Right cardiac atrium (tissue), 5 donors: ENCODE results near the gene GP1BA. TPM values are rescaled to one million over a fixed set of nuclear protein-coding genes. Genes with fewer than 3 reads are reported as not detected.

Experiments used
- ATAC-seq, 2 donors: fragments of 200-7000 bp; cut with Tn5 transposase; one replicate each; pipeline versions ENCODE4 v1.8.0 to v1.9.1; 2020; ENCODE audit warnings: moderate library complexity in 2 of 2, mild to moderate bottlenecking in 1 of 2
- DNase-seq, 3 donors: peaks; one replicate each; pipeline ENCODE4 v3.0.0-alpha.2; 2020
- H3K27ac ChIP-seq: one replicate; pipeline ENCODE4 v1.5.1; 2013; ENCODE audit warnings: mild to moderate bottlenecking, low read length, control low read depth, moderate library complexity
- H3K27me3 ChIP-seq: one replicate; pipeline ENCODE4 v1.6.1; 2013; ENCODE audit not compliant: control insufficient read depth, insufficient read depth
- H3K4me1 ChIP-seq: one replicate; pipeline ENCODE4 v1.6.1; 2013; ENCODE audit warnings: low read length; ENCODE audit not compliant: control insufficient read depth, insufficient read depth
- H3K4me3 ChIP-seq: one replicate; pipeline ENCODE4 v1.5.1; 2013; ENCODE audit warnings: low read length, control low read depth
- H3K9me3 ChIP-seq: one replicate; pipeline ENCODE4 v1.6.1; 2013; ENCODE audit warnings: low read length; ENCODE audit not compliant: control insufficient read depth
- WGBS: extraction: QIAGEN DNeasy Blood & Tissue Kit; methylation state at CpG from one replicate; pipeline ENCODE4 v1.1.7; 2013; 5-methylcytosine and 5-hydroxymethylcytosine counted together
- intact Hi-C, 4 donors: fragments of 100-400 bp; cut with DNase I; formaldehyde crosslinking; loops; one replicate each; pipeline versions ENCODE4 v1.11.0 to v1.14.0; 2022 to 2023
- microRNA-seq, 2 donors: library from miRNA; unstranded; fragments of <30 nt; microRNA quantifications; one replicate each; pipeline ENCODE4 v1.2.0, GENCODE V29; 2020 to 2021
- polyA plus RNA-seq: library from polyadenylated mRNA; stranded (reverse); fragments of 200-250 nt; gene quantifications from one replicate; pipeline ENCODE4 v1.2.3, GENCODE V29; 2013
- total RNA-seq, 4 donors: library from RNA; stranded (reverse); fragmentation: NEBNext Ultra II Directional; extraction: Animal tissue kit (Norgen Biotek cat#: 25700); gene quantifications; one replicate each; pipeline ENCODE4 v1.2.1, GENCODE V29; 2021
- donor health status: healthy with polysubstance abuse.
- donor health status: DM: no; HTN: yes; CAD: no.
- donor health status: DM: no; HTN: no; CAD: no.
- donor health status: DM: no; HTN: yes; CAD: no; lungs with severe emphysema.
- donor health status: DM: yes; HTN: yes; CAD: no.

GP1BA gene
- total and polyA plus RNA-seq, 5 donors: 0.16 to 0.23 TPM; not detected in 3

DNA sequence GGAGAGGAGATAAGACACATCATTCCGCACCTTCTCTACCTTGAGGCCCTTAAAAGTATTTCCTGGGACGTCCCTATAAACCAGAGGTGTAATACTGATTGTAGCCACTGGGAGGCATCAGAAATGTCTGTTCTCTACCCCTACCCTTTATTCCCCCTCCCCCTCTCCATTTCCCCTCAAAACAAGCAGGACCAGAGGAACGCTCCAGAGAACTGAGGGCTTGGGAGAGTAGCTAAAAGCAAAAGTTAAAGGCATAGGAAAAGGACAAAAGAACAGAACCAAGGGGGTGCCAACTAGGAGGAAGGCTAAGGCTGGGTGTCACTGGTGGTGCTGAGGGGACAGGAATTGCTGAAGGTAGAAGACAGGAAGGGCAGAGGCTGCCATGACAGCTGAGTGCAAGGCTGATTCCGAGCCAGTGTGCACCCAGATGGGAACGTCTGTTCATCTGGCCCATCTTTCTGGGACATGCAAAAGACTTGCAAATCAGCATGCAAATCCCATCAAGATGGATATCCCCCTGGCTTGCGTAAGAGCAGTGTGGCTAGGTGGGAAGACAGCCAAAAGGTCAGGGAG is 48.7 kb downstream of the GP1BA start:
- intact Hi-C loops: loop anchor here in 3 of 4 donors (10.0 kb wide), 2 partner anchors 46 to 84 kb away; partner anchors contain the start of gene GP1BA (in 1 of the 3)
- H3K27ac ChIP-seq: no peak overlapping the region
- 40% methylated on average over 6 of the region's 6 CpGs for WGBS
- ATAC-seq (peak; percentile 27 to 34), DNase-seq (peak in 1 of 3 donors; percentile 26)
- no peaks in the 10 kb centered on the region for H3K27me3 ChIP-seq
- no peak overlapping the region for H3K4me3 ChIP-seq
- H3K4me1 ChIP-seq: no peaks in the 10 kb centered on the region
- H3K9me3 ChIP-seq: no peaks in the 10 kb centered on the region

DNA sequence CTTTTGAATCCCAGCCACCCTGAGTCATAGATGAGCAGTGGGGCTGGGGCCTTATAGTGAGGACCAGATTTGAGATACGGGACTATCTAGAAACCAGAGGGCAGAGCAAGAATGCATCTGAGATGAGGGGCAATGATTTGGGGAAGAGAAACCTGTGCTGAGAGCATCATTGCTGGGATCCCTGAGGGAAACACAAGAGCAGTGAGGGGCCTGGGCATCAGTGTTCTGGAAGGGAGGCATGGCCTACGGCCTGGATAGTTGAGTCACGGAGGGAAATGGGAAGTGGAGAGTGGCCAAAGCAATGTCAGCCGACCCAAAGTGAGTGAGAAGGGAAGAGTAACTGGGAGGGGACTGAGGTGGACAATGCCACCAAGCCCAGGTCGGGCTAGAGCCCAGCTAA is 50.2 kb downstream of the GP1BA start:
- 65% methylated on average over 5 of the region's 5 CpGs for WGBS
- no peak overlapping the region for H3K27ac ChIP-seq
- H3K4me3 ChIP-seq: no peak overlapping the region
- H3K4me1 ChIP-seq: no peaks in the 10 kb centered on the region
- H3K9me3 ChIP-seq: no peaks in the 10 kb centered on the region
- H3K27me3 ChIP-seq: no peaks in the 10 kb centered on the region
- intact Hi-C loops: loop anchor here in 3 of 4 donors (10.0 kb wide), 2 partner anchors 48 to 82 kb away; partner anchors contain the start of gene GP1BA (in 1 of the 3)
- no peak for DNase-seq
- ATAC-seq: no peak

Small RNAs within 50 kb of the gene (microRNA-seq; reads per million reads assigned to microRNA genes)
- 0 reads per million in 2 donors for gene MIR6864
- gene MIR6865: 0 reads per million in 2 donors

Other genes with a start within 250 kb of the GP1BA start
- 10 to 100 TPM; 29.7 to 40.9 (median 36.7) TPM for gene PELP1, start 228.1 kb upstream of the GP1BA start, total RNA-seq
- 21.1 TPM for gene PELP1, start 228.1 kb upstream of the GP1BA start, polyA plus RNA-seq
- 10 to 100 TPM; 21.6 to 35.1 (median 25.5) TPM for gene ARRB2, start 221.6 kb upstream of the GP1BA start, total RNA-seq
- 17.0 TPM for gene ARRB2, start 221.6 kb upstream of the GP1BA start, polyA plus RNA-seq
- gene MED11, start 200.8 kb upstream of the GP1BA start, total RNA-seq: 10 to 100 TPM; 17.8 to 21.6 (median 21.0) TPM
- gene MED11, start 200.8 kb upstream of the GP1BA start, polyA plus RNA-seq: 47.6 TPM
- under 1 TPM; 0.20 to 0.53 (median 0.33) TPM for gene ZMYND15, start 192.4 kb upstream of the GP1BA start, total RNA-seq
- 0.23 TPM for gene ZMYND15, start 192.4 kb upstream of the GP1BA start, polyA plus RNA-seq
- 1 to 10 TPM; 5.0 to 6.3 (median 5.5) TPM for gene CXCL16, start 192.3 kb upstream of the GP1BA start, total RNA-seq
- 2.5 TPM for gene CXCL16, start 192.3 kb upstream of the GP1BA start, polyA plus RNA-seq
- not detected for gene TM4SF5, start 160.4 kb upstream of the GP1BA start, total RNA-seq
- gene TM4SF5, start 160.4 kb upstream of the GP1BA start, polyA plus RNA-seq: not detected
- 1 to 10 TPM in 3 of 4 donors, under 1 TPM in 1; 0.45 to 1.6 (median 1.4) TPM for gene VMO1, start 145.9 kb upstream of the GP1BA start, total RNA-seq
- gene VMO1, start 145.9 kb upstream of the GP1BA start, polyA plus RNA-seq: 0.70 TPM
- not detected for gene GLTPD2, start 143.3 kb upstream of the GP1BA start, total RNA-seq
- gene GLTPD2, start 143.3 kb upstream of the GP1BA start, polyA plus RNA-seq: not detected
- gene PSMB6, start 136.1 kb upstream of the GP1BA start, total RNA-seq: 100 to 1,000 TPM; 149 to 163 (median 151) TPM
- gene PSMB6, start 136.1 kb upstream of the GP1BA start, polyA plus RNA-seq: 234 TPM
- gene PLD2, start 125.1 kb upstream of the GP1BA start, total RNA-seq: 10 to 100 TPM; 12.0 to 15.3 (median 13.4) TPM
- gene PLD2, start 125.1 kb upstream of the GP1BA start, polyA plus RNA-seq: 10.0 TPM
- gene MINK1, start 98.9 kb upstream of the GP1BA start, total RNA-seq: 10 to 100 TPM; 44.5 to 54.7 (median 49.3) TPM
- gene MINK1, start 98.9 kb upstream of the GP1BA start, polyA plus RNA-seq: 31.1 TPM
- gene C17orf107, start 32.7 kb upstream of the GP1BA start, total RNA-seq: 1 to 10 TPM; 2.7 to 3.3 (median 2.8) TPM
- gene C17orf107, start 32.7 kb upstream of the GP1BA start, polyA plus RNA-seq: 3.6 TPM
- gene CHRNE, start 29.2 kb upstream of the GP1BA start, total RNA-seq: 100 to 1,000 TPM in 1 of 4 donors, 10 to 100 TPM in 3; 57.6 to 106 (median 68.9) TPM
- 63.6 TPM for gene CHRNE, start 29.2 kb upstream of the GP1BA start, polyA plus RNA-seq
- 100 to 1,000 TPM; 162 to 230 (median 202) TPM for gene SLC25A11, start 7.8 kb downstream of the GP1BA start, total RNA-seq
- 200 TPM for gene SLC25A11, start 7.8 kb downstream of the GP1BA start, polyA plus RNA-seq
- gene RNF167, start 8.0 kb downstream of the GP1BA start, total RNA-seq: 100 to 1,000 TPM in 1 of 4 donors, 10 to 100 TPM in 3; 76.6 to 108 (median 87.5) TPM
- gene RNF167, start 8.0 kb downstream of the GP1BA start, polyA plus RNA-seq: 124 TPM
- gene PFN1, start 16.3 kb downstream of the GP1BA start, total RNA-seq: 100 to 1,000 TPM; 148 to 229 (median 201) TPM
- 180 TPM for gene PFN1, start 16.3 kb downstream of the GP1BA start, polyA plus RNA-seq
- gene ENO3, start 18.8 kb downstream of the GP1BA start, total RNA-seq: 100 to 1,000 TPM; 198 to 695 (median 246) TPM
- gene ENO3, start 18.8 kb downstream of the GP1BA start, polyA plus RNA-seq: 455 TPM
- gene SPAG7, start 35.5 kb downstream of the GP1BA start, total RNA-seq: 100 to 1,000 TPM; 106 to 133 (median 117) TPM
- 164 TPM for gene SPAG7, start 35.5 kb downstream of the GP1BA start, polyA plus RNA-seq
- 10 to 100 TPM; 35.3 to 44.4 (median 40.3) TPM for gene CAMTA2, start 55.4 kb downstream of the GP1BA start, total RNA-seq
- 43.5 TPM for gene CAMTA2, start 55.4 kb downstream of the GP1BA start, polyA plus RNA-seq
- 1 to 10 TPM; 2.2 to 3.8 (median 3.2) TPM for gene INCA1, start 65.2 kb downstream of the GP1BA start, total RNA-seq
- 5.0 TPM for gene INCA1, start 65.2 kb downstream of the GP1BA start, polyA plus RNA-seq
- gene KIF1C, start 65.7 kb downstream of the GP1BA start, total RNA-seq: 100 to 1,000 TPM; 519 to 727 (median 570) TPM
- 406 TPM for gene KIF1C, start 65.7 kb downstream of the GP1BA start, polyA plus RNA-seq
- not detected for gene SLC52A1, start 103.1 kb downstream of the GP1BA start, total RNA-seq
- gene SLC52A1, start 103.1 kb downstream of the GP1BA start, polyA plus RNA-seq: not detected
- gene ZFP3, start 146.2 kb downstream of the GP1BA start, total RNA-seq: 10 to 100 TPM; 11.7 to 14.2 (median 12.0) TPM
- gene ZFP3, start 146.2 kb downstream of the GP1BA start, polyA plus RNA-seq: 5.4 TPM
- 1 to 10 TPM; 4.0 to 7.4 (median 5.6) TPM for gene ZNF232, start 179.6 kb downstream of the GP1BA start, total RNA-seq
- 3.1 TPM for gene ZNF232, start 179.6 kb downstream of the GP1BA start, polyA plus RNA-seq
- gene USP6, start 183.8 kb downstream of the GP1BA start, total RNA-seq: under 1 TPM in 3 of 4 donors, not detected in 1; 0.06 to 0.20 (median 0.09) TPM
- gene USP6, start 183.8 kb downstream of the GP1BA start, polyA plus RNA-seq: under 0.01 TPM